Heart left ventricle (tissue), 16 donors: Measurements from ENCODE around the gene PTPRO. TPM values are rescaled to one million over a fixed set of nuclear protein-coding genes. Genes with fewer than 3 reads are reported as not detected.

ENCODE experiments used
- ATAC-seq, 4 donors: fragments of 200-7000 bp; cut with Tn5 transposase; one replicate each; pipeline ENCODE4 v1.9.1; 2020 to 2022; ENCODE audit warnings: moderate library complexity in 4 of 4, mild to moderate bottlenecking in 3 of 4, moderate number of reproducible peaks in 1 of 4
- DNase-seq, 5 donors: peaks; one replicate each; pipeline ENCODE4 v3.0.0-alpha.2; 2020
- H3K27ac ChIP-seq, 12 donors: fragments of 200-600 bp; sonication (generic) in 4 of 12; one replicate each; pipeline versions ENCODE4 v1.5.0 to v1.8.0; 2016 to 2022; ENCODE audit warnings: mild to moderate bottlenecking in 2 of 12
- H3K27me3 ChIP-seq, 9 donors: fragments of 200-600 bp; sonication (generic) in 2 of 9; one replicate each; pipeline versions ENCODE4 v1.5.1 to v1.8.0; 2016 to 2022; ENCODE audit warnings: mild to moderate bottlenecking in 3 of 9
- H3K36me3 ChIP-seq, 9 donors: fragments of 200-600 bp; sonication (generic) in 2 of 9; one replicate each; pipeline versions ENCODE4 v1.5.0 to v1.8.0; 2018 to 2022; ENCODE audit warnings: mild to moderate bottlenecking in 2 of 9
- H3K4me1 ChIP-seq, 12 donors: fragments of 200-600 bp; sonication (generic) in 4 of 12; one replicate each; pipeline versions ENCODE4 v1.5.0 to v1.8.0; 2016 to 2022; ENCODE audit warnings: mild to moderate bottlenecking in 3 of 12
- H3K4me3 ChIP-seq, 12 donors: fragments of 200-600 bp; sonication (generic) in 4 of 12; one replicate each; pipeline versions ENCODE4 v1.5.0 to v1.8.0; 2017 to 2022; ENCODE audit warnings: mild to moderate bottlenecking in 9 of 12, moderate library complexity in 4 of 12
- H3K9me3 ChIP-seq, 12 donors: fragments of 200-600 bp; sonication (generic) in 4 of 12; one replicate each; pipeline versions ENCODE4 v1.5.0 to v1.8.0; 2016 to 2022; ENCODE audit warnings: mild to moderate bottlenecking in 1 of 12
- CTCF ChIP-seq, 12 donors: fragments of 200-600 bp; sonication (generic) in 4 of 12; IDR thresholded peaks; one replicate each; pipeline versions ENCODE4 v1.5.0 to v1.8.0; 2018 to 2022; ENCODE audit warnings: antibody characterized with exemption in 12 of 12, mild to moderate bottlenecking in 5 of 12
- POLR2A ChIP-seq, 2 donors: fragments of 450-650 bp; IDR thresholded peaks; one replicate each; pipeline ENCODE4 v1.6.1; 2017; ENCODE audit warnings: antibody characterized with exemption in 2 of 2, mild to moderate bottlenecking in 2 of 2, moderate library complexity in 2 of 2
- WGBS, 4 donors: extraction: QIAGEN DNeasy Blood & Tissue Kit in 2 of 4; methylation state at CpG; one replicate each; pipeline versions ENCODE4 v1.1.5 to v1.1.7; 2013 to 2018; 5-methylcytosine and 5-hydroxymethylcytosine counted together
- intact Hi-C, 10 donors: fragments of 100-400 bp; cut with DNase I; formaldehyde crosslinking; loops; one replicate each; pipeline versions ENCODE4 v1.11.1 to v1.14.2; 2022
- polyA plus RNA-seq, 2 donors: library from polyadenylated mRNA; stranded (reverse); fragments of 200-250 nt; gene quantifications; one replicate each; pipeline ENCODE4 v1.2.3, GENCODE V29; 2013
- total RNA-seq, 9 donors: library from RNA; depleted of rRNA in 2 of 9; stranded (reverse); fragments of >200 nt in 2 of 9; fragmentation: NEBNext Ultra II Directional in 3 of 9; extraction: Animal tissue kit (Norgen Biotek cat#: 25700) in 3 of 9; gene quantifications; one replicate each; pipeline versions ENCODE4 v1.1.0 to v1.2.4, GENCODE V29; 2016 to 2023
- donor health status: ischemic (EF 13 %, LVEDD 7.1; RV severe dilation, severe dysfunction).
- donor health status: healthy with polysubstance abuse.
- donor health status: DM: no; HTN: yes; CAD: no.
- donor health status: DM: no; HTN: no; CAD: no.
- donor health status: ischemic (EF 25% LVEDD 6.9; RV normal size, moderate dysfunction).
- donor health status: ischemic (EF 25% LVEDD 5.7; RV mildly dilated, moderate dysfunction).
- donor health status: healthy.
- donor health status: DM: yes; HTN: yes; CAD: no.
- donor health status: ischemic (EF 35%, LVEDD 5.7; RV mildly dilated, moderate dysfunction).
- donor health status: nonischemic (EF 11% LVEDD 7.7; RV severe dilation, severe dysfunction).
- donor health status: DM: yes; HTN: yes; CAD: no.
- donor health status: PGD.
- donor health status: ischemic (EF 29% LVEDD 5.4; RV normal size, mild dysfunction).
- donor health status: nonischemic (EF 23%, LVEDD 6.1; RV moderate dilation, normal function).

Gene PTPRO
- total and polyA plus RNA-seq, 11 donors: 0.20 to 9.3 (median 0.57) TPM

- H3K36me3 ChIP-seq: no peaks in the 10 kb centered on the region
- H3K9me3 ChIP-seq: no peaks in the 10 kb centered on the region
- ATAC-seq: no peak
- no peak overlapping the region for H3K27ac ChIP-seq
- intact Hi-C loops: no loop called here
- H3K4me1 ChIP-seq: no peaks in the 10 kb centered on the region
- no peak overlapping the region for H3K4me3 ChIP-seq
- WGBS, 4 donors: 64 to 70% (median 66%) methylated on average over 5 of the region's 5 CpGs
- peaks cover 0 to 42% (median 4%) of the 10 kb centered on the region in 9 donors for H3K27me3 ChIP-seq
- DNase-seq: no peak
- TF ChIP-seq CTCF (IDR thresholded peaks at IDR 0.05): no peak
- no peak for TF ChIP-seq POLR2A (IDR thresholded peaks at IDR 0.05)
Measured at GRCh38 chr12:15329891-15330290, 7.6 kb downstream of the PTPRO start.

- TF ChIP-seq POLR2A (IDR thresholded peaks at IDR 0.05) (no peak), CTCF (IDR thresholded peaks at IDR 0.05) (no peak)
- H3K9me3 ChIP-seq: no peaks in the 10 kb centered on the region
- H3K36me3 ChIP-seq: no peaks in the 10 kb centered on the region
- ATAC-seq: no peak
- no peak overlapping the region for H3K27ac ChIP-seq
- no peaks in the 10 kb centered on the region for H3K4me1 ChIP-seq
- intact Hi-C loops: no loop called here
- DNase-seq: no peak
- H3K27me3 ChIP-seq: peaks cover 0 to 14% (median 0%) of the 10 kb centered on the region in 9 donors
- WGBS, 4 donors: 78 to 84% (median 81%) methylated on average over 2 of the region's 2 CpGs
- H3K4me3 ChIP-seq: no peak overlapping the region
Measured at GRCh38 chr12:15334225-15334624, 11.9 kb downstream of the PTPRO start.

- peaks cover 0 to 12% (median 0%) of the 10 kb centered on the region in 9 donors for H3K27me3 ChIP-seq
- H3K4me1 ChIP-seq: no peaks in the 10 kb centered on the region
- H3K27ac ChIP-seq: no peak overlapping the region
- H3K36me3 ChIP-seq: no peaks in the 10 kb centered on the region
- no peak overlapping the region for H3K4me3 ChIP-seq
- H3K9me3 ChIP-seq: no peaks in the 10 kb centered on the region
- ATAC-seq (no peak), DNase-seq (no peak)
- TF ChIP-seq POLR2A (IDR thresholded peaks at IDR 0.05): no peak
- no peak for TF ChIP-seq CTCF (IDR thresholded peaks at IDR 0.05)
- 75 to 79% (median 76%) methylated on average over 2 of the region's 2 CpGs for WGBS, 4 donors
- intact Hi-C loops: no loop called here
Measured at GRCh38 chr12:15335959-15336358, 13.7 kb downstream of the PTPRO start.

- 57 to 67% (median 61%) methylated on average over 9 of the region's 9 CpGs for WGBS, 4 donors
- ATAC-seq (no peak), DNase-seq (no peak)
- Histone ChIP-seq H3K27ac (no peak overlapping the region), H3K4me1 (no peaks in the 10 kb centered on the region), H3K36me3 (no peaks in the 10 kb centered on the region), H3K4me3 (no peak overlapping the region), H3K27me3 (peaks cover 0 to 12% (median 0%) of the 10 kb centered on the region in 9 donors), H3K9me3 (no peaks in the 10 kb centered on the region)
- TF ChIP-seq POLR2A (IDR thresholded peaks at IDR 0.05) (no peak), CTCF (IDR thresholded peaks at IDR 0.05) (no peak)
- intact Hi-C loops: no loop called here
Measured at GRCh38 chr12:15336768-15337553, 14.7 kb downstream of the PTPRO start.
